Measurements from ENCODE around the gene CMIP. TPM values are rescaled to one million over a fixed set of nuclear protein-coding genes. Genes with fewer than 3 reads are reported as not detected.
"Not testable (repeated sequence)": the region's sequence is repeated elsewhere in the genome, so short reads cannot be mapped to it uniquely, and the experiment has no call there.

The CMIP gene
- total RNA-seq, 1 donor from 2014 or later: 61.0 TPM

DNA sequence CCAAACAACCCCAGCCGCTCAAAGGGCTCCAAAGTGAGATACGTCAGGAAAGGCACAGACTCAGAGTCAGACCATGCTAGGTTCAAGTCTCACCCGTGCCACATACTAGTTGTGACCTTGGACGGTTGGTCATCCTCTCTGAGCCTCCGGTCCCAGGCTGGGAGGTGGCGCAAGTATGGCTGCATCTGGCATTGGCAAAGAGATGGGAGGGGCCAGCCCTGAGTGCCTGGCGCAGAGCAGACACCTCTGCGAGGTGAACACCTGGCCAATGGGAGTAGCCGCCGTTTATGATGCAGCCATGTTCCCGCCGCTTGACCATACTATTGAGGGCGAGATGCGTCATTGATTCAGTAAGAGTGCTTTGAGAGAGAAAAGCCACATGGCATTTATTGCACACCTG is 236.7 kb downstream of the CMIP start:
- no peak for DNase-seq (ENCODE audit: low read depth)

DNA sequence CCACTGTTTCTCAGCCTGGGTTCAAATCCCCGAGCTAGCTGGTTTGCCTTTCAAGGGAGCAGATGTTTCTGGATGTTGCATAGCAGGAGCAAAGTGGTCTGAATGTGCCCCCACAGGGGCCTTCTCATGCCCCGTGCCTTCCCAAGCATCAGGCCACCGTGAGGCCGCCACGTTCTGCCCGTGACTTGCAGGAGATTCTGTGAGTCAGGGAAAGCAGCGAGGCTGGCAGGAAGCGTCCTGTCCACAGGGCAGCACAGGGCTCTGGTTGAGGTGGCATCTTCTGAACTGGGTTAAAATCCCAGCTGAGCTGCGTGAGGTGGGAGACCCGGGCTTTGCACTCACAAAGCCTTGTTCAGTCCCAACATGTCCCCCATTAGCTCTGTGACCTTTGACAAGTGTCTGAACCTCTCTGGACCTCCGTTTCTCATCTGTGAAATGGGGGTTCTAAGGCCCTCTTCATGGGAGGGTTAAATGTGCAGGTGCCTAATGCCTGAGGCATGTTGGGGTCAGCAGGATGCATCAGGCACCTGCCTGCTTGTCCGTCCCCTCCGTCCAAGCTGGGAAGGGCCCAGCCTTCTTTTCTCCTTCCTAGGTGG is 239.7 kb downstream of the CMIP start:
- no peak for DNase-seq (ENCODE audit: low read depth)

DNA sequence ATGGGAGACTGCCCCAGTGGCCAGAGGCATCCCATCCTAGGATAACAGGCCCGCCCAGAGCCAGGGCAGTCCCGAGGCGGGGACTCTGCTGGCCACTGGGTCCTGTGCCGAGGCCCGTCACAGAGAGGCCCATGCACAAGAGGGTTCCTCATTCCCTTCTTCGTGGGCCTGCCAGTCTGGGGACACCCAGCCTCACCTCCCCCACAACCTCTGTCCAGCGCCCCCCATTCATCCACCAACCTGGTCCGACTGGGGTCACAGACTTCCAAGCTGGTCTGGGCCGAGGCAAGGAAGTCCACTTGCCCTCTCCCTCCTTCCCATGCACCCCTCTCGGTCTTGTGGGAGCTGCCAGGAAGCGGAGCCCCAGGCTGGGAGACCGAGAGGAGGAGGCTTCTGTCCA is 240.3 kb downstream of the CMIP start:
- DNase-seq (ENCODE audit: low read depth): no peak

DNA sequence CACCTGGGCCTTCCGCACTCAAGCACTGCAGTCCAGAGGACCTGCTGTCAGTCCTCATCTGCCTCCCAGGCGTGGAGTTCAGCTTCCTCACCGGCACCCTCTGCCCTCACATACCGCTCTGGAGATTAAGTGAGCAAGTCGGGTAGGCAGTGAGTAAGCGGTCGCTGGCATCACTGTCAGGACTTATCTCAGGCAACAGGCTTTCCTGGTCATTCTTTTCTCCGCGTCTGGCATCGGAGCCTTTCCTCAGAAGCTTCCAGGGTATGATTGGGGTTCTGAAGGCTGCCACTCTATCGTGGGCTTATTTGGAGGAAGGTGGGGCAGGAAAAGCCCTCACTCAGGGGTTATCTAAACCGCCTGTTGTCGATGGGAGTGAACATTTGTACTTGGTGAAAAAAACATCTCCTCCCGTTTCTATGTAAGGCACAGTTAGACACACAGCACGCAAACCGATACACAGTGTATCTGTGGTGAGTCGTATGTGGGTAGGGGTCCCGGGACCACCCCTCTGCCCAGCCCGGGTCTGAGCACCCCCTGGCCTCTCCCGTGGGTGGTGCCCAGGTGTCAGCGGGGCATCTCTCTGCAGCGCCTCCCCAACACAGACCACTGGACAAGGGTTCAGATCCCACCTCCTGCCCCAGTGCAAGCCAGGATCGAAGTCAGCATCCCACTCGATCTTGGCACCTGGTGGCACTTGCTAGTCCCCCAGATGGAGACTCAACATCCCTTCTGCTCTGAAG is 242.0 kb downstream of the CMIP start:
- no peak for DNase-seq (ENCODE audit: low read depth)

DNA sequence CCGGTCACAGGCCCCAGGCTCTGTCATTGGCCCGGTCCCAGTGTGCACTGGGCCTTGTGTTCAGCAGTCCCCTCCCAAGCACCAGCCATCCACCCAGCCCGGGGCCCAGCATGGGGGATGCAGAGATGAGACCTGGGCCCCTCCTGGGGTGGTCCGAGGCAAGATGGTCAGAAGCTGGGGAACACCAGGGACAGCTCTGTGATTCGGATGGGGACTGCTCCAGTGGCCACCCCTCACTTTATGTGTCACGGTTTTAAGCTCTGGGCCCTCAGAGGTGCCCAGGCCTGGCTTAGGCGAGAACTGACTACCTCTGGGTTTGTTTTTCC is 242.5 kb downstream of the CMIP start:
- DNase-seq (ENCODE audit: low read depth): no peak

DNA sequence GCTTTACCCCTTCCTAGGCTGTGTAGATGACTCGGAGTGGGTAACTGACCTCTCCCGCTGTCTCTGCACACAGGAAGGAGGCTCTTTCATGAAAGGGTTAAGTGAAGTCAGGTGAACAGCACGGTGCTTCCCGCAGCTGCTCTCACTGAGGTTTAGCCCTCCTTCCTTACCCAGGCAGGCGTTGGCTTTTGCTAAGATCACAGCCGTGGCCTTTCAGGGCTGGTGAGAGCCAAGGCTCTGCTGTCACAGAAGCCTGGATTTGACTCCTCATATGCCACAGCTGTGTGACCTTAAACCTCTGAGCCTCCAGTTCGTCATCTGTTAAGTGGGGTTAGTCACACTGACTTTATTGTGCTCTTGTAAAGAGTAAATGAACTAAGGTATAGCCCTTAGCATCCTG is 243.6 kb downstream of the CMIP start:
- DNase-seq (ENCODE audit: low read depth): no peak

DNA sequence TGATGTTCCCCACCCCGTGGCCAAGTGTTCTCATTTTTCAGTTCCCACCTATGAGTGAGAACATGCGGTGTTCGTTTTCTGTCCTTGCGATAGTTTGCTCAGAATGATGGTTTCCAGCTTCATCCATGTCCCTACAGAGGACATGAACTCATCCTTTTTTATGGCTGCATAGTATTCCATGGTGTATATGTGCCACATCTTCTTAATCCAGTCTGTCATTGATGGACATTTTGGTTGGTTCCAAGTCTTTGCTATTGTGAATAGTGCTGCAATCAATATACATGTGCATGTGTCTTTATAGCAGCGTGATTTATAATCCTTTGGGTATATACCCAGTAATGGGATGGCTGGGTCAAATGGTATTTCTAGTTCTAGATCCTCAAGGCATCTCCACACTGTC is 244.2 kb downstream of the CMIP start:
- DNase-seq (ENCODE audit: low read depth): not testable (repeated sequence)

DNA sequence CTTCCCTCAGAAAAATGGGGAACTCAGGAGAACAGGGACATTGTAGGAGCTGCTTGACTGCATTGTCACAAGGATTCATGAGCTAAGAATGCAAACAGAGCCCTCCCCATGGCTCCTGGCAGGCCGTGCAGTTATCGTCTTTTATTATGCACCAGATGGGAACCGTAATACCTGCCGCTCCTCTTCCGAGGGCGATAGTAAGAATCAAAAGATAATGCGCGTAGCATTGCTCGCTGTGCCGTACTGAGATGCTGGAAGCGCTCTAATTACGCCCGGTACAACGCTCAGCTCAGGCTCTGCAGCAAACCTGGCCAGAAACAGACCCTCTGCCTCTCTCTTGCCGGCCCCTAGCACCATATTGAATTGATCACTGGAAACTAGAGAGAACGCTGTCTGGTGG is 247.4 kb downstream of the CMIP start:
- no peak for DNase-seq (ENCODE audit: low read depth)

DNA sequence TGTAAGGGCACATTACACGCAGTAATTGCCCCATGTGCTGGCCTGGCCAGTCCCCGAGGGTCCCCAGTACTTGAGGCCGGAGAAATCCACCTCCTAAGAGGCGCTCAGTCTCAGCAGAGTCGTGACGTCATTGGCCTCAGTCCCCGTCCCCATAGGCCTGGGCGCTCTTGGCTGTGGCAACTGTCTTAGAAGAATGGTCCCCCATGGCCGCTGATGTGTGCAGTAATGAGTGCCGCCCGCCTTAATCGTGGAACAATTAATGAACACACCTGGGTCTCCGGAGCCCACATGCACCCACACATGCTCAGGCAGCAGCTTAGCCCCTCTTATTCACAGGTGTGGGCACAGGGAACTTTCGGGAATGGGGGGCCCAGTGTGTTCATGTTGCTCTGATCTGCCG is 248.0 kb downstream of the CMIP start:
- DNase-seq (ENCODE audit: low read depth): no peak

DNA sequence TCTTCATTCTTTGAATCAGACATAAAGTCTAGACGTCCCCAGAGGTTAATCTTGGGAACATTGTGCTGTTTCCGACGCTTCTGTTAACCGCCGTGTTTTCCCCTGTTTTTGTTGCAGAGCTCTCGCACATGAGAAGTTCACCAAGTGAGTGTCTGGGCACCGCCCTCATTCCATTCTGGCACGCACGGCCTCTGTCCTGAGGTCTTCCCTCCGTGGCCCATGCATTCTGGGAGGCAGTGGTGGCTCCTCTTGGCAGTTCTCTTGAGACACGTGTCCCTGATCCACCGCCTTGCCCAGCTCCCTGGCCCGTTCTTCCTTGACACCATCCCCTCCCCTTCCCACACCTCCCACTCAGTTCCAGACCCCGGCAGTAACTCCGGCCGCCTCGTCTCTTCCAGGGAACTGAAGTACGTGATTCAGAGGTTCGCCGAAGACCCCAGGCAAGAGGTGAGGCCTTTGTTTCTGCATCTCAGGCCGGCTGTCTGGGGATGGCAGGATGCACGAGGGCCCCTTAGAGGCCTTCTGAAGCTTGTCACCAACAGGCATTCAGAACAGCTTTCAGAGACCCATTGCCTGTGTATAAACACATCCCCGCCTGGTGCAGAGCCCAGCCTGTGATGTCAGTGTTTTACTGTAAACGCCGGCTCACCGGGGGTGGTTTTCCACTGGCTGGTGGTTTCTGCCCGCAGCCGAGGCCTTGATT is 248.6 kb downstream of the CMIP start:
- DNase-seq (ENCODE audit: low read depth): no peak

DNA sequence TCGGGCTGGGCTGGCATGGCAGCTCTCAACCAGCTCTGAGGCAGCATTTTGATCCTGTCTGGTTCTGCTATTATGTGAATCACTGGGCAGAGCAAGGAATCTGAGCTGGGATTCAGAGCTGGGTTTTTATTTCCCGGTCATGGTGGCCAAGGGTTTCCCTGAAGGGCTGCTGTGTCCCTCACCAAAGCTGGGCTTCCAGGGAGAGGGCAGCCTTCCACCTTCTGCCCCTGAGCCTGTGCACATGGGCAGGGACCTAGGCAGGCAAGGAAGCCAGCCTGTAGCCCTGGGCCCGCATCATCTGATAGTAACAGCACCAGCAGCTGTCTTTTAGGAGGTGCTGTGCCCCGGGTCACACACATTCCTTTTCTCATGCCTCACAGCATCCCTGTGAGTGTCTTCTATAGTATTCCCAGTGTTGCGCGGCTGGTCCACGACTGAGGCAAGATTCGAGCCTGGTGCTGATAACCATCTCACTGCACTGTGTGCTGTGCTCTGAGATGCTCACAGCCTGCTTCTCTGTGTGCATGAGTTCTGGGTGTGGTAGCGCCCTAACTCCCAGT is 249.2 kb downstream of the CMIP start:
- DNase-seq (ENCODE audit: low read depth): no peak

DNA sequence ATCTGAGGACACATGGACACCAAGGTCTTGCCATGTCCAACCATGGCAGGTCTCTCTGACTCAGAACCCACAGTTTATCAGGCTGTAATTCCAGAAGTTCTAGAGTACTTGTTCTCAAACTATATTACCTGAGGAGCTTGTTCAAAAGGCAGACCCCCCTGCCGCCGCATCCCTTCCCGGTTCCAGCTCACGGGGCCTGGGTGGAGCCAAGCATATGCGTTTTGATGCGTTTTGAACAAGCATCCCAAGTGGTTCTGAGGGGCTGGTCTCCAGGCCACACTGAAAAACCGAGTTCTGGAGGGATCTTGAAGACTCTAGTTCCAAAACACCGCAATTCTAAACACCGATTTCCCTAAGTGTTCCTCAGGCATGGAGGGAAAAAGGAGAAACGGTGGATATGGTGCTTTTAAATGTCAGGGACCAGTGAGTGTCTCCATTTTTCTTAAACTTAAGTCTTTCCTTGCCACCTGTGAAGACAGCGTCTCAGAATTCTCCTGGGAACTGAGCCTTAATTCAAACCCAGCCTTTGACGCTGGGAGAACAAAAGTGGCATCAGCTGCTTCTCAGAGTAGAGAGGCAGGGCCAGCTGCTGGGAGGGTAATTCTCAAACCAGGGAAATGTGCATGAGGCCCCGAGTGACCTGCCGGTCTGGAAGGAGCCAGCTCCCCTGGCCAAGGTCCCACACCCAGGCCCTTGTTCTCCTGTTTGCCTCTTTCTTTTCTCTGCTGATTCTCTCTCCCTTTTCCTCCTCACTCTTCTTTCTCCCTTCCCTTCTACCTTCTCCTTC is 250.1 kb downstream of the CMIP start:
- DNase-seq (ENCODE audit: low read depth): no peak

DNA sequence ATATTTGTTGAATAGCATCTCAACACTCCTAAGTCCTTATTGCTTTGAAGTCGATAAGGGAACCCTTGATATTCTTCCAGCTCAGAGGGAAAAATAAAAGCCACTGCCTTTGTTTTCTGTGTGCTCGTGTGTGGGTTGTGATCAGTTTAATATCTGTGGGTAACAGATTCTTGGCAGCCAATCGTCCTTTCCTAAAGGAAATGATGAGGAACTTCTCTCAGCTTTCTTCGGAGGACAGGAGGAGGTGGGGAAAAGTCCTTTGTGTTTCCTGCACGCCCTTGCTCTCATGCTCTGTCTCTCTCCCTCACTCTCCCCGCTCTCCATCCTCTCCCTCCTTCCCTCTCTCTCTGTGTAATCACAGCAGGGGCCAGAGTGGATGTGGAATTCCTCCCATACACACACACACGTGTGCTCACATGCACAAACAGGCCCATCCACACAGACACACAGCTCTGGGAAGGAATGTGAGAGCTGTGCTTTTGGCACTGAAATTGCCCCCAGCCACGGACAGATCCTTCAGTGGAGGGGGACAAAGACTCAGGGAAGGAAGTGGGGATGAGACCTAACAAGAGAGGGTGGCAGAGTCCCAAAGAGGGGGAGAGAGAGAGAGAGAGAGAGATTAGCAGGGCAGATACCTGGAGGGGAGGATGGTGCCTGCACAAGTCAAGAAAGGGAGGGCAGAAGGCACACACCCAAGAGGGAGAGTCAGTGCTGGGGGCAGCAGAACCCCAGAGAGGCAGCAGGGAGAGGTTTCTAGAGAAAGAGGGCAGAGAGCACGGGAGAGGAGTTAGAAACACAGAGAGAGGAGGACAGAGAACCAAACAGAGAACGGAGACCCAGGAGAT is 250.9 kb downstream of the CMIP start:
- no peak for DNase-seq (ENCODE audit: low read depth)

DNA sequence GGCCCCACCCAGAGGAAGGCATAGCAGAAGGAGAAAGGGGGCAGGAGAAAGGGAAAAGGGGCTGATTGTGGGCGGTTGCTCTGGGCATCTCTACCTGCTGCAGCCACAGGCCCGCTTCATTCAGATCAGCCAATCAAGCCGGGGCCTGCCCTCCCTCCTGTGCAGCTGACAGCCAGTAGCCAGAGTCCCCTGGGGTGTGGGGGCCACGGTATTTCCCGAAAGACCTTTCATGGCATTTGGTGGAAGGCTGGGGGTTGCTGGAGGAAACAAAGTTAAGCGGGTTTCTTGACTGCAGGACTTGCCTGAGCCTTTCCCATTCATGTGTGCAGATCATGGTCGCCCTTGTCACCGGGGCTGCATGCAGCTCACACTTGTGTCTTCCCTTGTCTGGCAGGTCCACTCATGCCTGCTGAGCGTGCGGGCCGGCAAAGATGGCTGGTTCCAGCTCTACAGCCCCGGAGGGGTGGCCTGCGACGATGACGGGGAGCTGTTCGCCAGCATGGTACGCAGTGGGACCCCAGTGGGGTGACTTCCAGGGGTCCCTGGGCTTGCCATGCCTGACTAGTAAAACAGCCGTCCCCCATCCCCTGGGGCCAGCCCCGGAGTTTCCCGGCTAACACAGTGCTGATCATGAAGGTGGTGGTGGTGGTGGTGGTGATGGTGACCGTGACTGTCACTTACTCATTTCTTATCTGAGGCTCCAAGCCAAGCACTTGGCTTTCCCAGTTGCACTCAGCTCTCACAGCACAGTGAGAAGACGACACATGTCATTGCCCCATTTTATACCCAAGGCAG is 251.8 kb downstream of the CMIP start:
- DNase-seq (ENCODE audit: low read depth): no peak

DNA sequence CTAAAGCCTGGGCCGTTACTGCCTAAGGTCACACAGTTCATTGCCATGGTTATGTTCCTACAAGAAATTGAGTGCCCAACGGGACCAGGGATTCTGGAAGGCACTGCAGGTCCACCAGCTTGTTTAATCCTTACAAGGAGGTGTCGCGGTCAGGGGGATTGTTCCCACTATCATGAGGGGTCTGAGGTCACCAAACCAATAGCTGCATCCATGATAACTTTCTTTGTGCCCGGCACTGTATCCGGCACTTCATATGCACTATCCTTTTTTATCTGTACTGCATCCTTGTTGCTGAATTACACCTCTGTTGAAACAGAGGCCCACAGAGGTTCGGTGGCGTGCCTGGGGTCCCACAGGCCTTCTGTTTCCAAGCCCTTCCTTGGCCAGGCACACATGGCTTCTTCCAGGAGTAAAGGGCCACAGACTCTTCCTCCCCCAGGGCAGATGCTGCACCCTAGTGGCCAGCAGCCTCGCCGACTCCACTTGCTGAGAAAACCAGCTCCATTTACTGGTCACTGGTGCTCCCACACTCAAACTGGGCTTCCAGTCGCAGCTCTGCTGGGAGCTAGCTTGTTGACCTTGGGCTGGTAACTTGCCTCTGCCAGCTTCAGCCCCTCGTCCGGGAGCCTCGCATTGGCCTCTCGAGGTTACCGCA is 252.5 kb downstream of the CMIP start:
- DNase-seq (ENCODE audit: low read depth): peak; percentile 47

DNA sequence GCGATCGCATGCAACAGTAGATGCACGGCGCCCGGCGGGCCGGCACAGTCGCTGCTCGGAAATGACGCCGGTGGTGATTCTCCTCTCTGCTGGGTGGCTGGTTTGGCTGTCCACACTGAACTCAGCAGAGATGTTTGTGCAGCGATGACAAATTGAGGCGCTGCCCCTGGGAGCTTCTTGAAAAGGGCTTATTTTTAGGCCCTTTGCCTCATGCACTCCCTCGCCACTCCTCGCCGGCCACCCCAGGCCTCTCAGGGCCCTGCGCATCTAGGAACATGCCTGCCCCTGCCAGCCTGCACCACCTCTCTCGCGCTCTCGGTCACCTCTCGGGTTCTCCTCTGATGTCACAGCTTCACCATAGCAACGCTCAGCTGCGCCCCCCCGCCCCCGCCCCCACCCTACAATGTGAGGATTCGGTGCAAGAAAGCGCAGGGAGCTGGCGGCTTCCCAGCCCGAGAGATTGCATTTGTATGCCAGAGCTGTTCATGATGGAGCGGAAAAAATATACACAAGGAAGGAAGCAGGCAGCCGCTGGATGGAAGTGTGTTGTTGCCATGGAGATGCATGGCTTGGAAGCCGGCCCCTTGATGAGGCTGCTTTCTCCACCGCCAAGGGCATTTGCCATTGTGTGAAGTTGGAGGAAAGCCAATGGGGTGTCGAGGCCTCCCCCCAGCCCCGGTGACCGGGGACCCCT is 253.2 kb downstream of the CMIP start:
- no peak for DNase-seq (ENCODE audit: low read depth)

DNA sequence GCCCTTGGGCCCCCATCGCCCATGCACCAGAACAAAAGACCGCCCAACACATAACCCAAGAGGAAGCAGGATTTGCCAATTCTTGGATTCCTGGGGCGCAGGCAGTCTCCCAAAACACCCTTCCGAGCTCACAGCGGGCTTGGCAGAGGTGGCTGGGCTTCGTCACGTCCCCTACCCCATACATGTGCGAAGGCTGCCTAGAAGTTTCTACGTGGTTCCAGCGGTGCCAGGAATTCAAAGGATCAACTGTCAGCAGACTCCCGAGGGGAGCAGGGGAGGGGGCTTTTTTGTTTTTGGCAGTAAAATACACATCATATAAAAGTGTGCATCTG is 253.7 kb downstream of the CMIP start:
- DNase-seq (ENCODE audit: low read depth): no peak

DNA sequence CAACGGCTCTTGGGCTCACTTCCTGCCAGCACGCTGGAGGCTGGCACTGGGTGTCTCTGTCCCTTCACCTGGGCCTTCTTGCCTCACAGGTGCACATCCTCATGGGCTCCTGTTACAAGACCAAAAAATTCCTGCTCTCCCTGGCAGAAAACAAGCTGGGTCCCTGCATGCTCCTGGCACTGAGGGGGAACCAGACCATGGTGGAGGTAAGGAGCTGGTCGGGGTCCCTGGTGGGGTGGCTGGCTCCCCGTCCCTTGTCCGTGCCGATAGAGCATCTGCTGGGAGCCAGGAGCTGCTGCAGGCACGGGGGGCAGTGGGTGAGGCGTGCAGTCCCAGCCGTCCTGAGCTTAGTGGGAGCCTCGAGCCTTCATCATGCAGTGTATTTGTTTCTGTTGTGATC is 255.0 kb downstream of the CMIP start:
- no peak for DNase-seq (ENCODE audit: low read depth)

DNA sequence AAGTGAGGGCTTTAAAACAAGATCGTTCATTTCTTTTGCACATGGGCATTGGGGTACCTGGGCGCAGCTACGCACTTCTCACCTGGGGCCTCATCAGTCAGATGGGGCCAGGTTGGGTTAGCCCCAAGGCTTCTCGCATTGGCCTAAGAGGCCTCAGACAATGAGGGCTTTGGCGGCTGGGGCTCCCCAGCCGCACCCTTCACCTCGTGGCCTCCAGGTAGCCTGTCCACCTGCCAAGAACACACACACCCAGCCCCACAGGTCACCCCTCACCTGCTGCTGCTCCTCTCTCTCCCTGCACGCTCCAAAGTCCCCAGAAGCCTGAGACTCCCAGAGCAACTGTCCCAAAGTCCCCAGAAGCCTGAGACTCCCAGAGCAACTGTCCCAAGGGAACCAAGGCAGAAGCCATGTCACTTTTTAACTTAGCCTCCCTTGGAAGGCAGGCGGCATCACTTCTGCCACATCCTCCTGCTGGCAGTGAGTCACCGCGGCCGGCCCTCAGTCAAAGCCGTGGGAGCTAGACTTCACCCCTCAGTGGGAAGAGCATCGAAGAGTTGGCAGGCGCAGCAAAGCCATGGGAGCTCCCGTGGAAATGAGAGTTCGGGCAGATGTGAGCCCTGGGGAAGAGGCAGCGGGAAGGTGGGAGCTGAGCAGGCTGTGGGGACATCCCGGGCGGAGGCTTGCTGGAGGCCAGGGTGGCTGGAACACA is 255.6 kb downstream of the CMIP start:
- no peak for DNase-seq (ENCODE audit: low read depth)
